ENCODE results near the gene RYR3. TPM values are rescaled to one million over a fixed set of nuclear protein-coding genes. Genes with fewer than 3 reads are reported as not detected.

RYR3 gene
- total and polyA plus RNA-seq, 10 of the 15 experiments (the other 5 are each of a cell fraction or from before 2014, with no cell fraction given): under 0.01 to 0.44 (median 0.16) TPM; not detected in 5

DNA sequence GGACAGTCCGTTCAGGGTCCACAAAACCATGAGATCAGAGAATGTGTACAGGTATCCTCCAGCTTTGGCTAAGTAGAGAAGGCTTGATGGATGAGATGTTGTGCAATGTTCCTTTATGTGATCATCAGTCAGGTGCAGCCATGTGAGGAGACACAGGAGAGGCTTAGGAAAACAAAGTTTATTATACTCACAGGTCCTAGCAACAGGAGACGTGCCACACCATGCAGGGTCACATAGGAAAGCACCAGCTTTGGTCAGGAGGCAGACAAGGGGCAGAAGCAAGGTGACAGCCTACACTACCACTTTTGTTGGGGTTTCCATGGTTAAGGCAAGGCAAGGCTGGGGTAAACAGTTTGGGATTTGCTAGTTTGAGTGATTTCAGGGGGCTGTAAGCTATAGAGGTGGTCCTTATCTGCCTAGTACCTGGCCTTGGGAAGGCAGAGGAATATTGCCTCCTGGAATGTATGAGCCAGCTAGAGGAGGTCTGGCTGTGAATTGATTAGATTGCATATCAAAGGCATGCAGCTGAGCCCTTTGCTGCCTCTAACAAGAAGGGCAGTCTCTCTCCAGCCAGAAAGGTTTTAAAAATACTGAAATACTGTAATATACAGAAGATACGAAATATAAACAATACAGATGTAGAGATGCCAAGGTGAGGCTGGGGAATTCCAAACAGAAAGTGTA is 248.6 kb downstream of the RYR3 start:
- ATAC-seq: no peak
- in situ Hi-C loops (cut with MboI): no loop called here
- no peaks in the 10 kb centered on the region for H3K4me1 ChIP-seq (ENCODE audit: control insufficient read depth, insufficient read depth, low read length)
- no peak for TF ChIP-seq SPI1 (IDR thresholded peaks at IDR 0.05; ENCODE audit: borderline replicate concordance, insufficient read depth, low read depth, low read length)
- TF ChIP-seq PML (IDR thresholded peaks at IDR 0.05; ENCODE audit: low read length): no peak
- no peak for TF ChIP-seq POLR2AphosphoS2 (IDR thresholded peaks at IDR 0.05; ENCODE audit: low read depth, low read length)
- no peak for TF ChIP-seq CHD4 (IDR thresholded peaks at IDR 0.05)
- TF ChIP-seq RAD21 (IDR thresholded peaks at IDR 0.05; ENCODE audit: insufficient read depth, low read depth, low read length): no peak
- TF ChIP-seq, protein P1, sequence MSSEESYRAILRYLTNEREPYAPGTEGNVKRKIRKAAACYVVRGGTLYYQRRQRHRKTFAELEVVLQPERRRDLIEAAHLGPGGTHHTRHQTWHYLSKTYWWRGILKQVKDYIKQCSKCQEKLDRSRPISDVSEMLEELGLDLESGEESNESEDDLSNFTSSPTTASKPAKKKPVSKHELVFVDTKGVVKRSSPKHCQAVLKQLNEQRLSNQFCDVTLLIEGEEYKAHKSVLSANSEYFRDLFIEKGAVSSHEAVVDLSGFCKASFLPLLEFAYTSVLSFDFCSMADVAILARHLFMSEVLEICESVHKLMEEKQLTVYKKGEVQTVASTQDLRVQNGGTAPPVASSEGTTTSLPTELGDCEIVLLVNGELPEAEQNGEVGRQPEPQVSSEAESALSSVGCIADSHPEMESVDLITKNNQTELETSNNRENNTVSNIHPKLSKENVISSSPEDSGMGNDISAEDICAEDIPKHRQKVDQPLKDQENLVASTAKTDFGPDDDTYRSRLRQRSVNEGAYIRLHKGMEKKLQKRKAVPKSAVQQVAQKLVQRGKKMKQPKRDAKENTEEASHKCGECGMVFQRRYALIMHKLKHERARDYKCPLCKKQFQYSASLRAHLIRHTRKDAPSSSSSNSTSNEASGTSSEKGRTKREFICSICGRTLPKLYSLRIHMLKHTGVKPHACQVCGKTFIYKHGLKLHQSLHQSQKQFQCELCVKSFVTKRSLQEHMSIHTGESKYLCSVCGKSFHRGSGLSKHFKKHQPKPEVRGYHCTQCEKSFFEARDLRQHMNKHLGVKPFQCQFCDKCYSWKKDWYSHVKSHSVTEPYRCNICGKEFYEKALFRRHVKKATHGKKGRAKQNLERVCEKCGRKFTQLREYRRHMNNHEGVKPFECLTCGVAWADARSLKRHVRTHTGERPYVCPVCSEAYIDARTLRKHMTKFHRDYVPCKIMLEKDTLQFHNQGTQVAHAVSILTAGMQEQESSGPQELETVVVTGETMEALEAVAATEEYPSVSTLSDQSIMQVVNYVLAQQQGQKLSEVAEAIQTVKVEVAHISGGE (CRISPR knock-in tag; IDR thresholded peaks at IDR 0.05): no peak
- no peak for TF ChIP-seq ASH2L (IDR thresholded peaks at IDR 0.05; ENCODE audit: borderline replicate concordance, low read depth)
- no peak for TF ChIP-seq SMAD5 (IDR thresholded peaks at IDR 0.05; ENCODE audit: low read depth)
- no peak for TF ChIP-seq CHD1 (IDR thresholded peaks at IDR 0.05; ENCODE audit: low read depth, low read length)
- TF ChIP-seq PAX8 (IDR thresholded peaks at IDR 0.05): no peak
- TF ChIP-seq CHD2 (IDR thresholded peaks at IDR 0.05; ENCODE audit: borderline replicate concordance, low read depth, low read length): no peak
- no peak for TF ChIP-seq BACH1 (IDR thresholded peaks at IDR 0.05; ENCODE audit: borderline replicate concordance)
- no peak for TF ChIP-seq CREB1 (IDR thresholded peaks at IDR 0.05; ENCODE audit: low read depth)
- TF ChIP-seq HDGF (IDR thresholded peaks at IDR 0.05): no peak
- TF ChIP-seq SMAD1 (IDR thresholded peaks at IDR 0.05; ENCODE audit: low read depth, partially characterized antibody): no peak
- no peak for TF ChIP-seq YY1 (IDR thresholded peaks at IDR 0.05; ENCODE audit: low read depth, low read length)
- TF ChIP-seq FOXK2 (IDR thresholded peaks at IDR 0.05): no peak
- SMC1A ChIA-PET (ENCODE audit: uncharacterized antibody, unreplicated experiment): interaction anchor here (1.1 kb wide), 1 partner anchor 11 kb away, joined by 3 read pairs; no protein-coding TSS in a partner anchor
- H3K79me2 ChIP-seq (ENCODE audit: control insufficient read depth, insufficient read depth, low read length): no peaks in the 10 kb centered on the region
- DNase-seq (ENCODE audit: low read depth, low spot score): no peak
- H3K27me3 ChIP-seq (replicated peaks in 1 of 2; ENCODE audit: control insufficient read depth in 2 of 2, insufficient read depth in 2 of 2, low read length in 1 of 2): no peaks in the 10 kb centered on the region
- POLR2A ChIA-PET: no interaction called here
- intact Hi-C loops (cut with micrococcal nuclease; ENCODE audit: unreplicated experiment): no loop called here
- no peaks in the 10 kb centered on the region for H3K9me3 ChIP-seq (replicated peaks; ENCODE audit: control insufficient read depth, insufficient read depth, low read length)
- RAD21 ChIA-PET (ENCODE audit: unreplicated experiment): no interaction called here
- no TSS peak for BruUV-seq (replicated peaks)
- no peak overlapping the region for H3K9ac ChIP-seq (ENCODE audit: control insufficient read depth, insufficient read depth, low read length)
- H3K4me2 ChIP-seq (ENCODE audit: control insufficient read depth, insufficient read depth): no peak overlapping the region
- no peak overlapping the region for H3K27ac ChIP-seq (ENCODE audit: control insufficient read depth, insufficient read depth)
- H3K36me3 ChIP-seq (ENCODE audit: control insufficient read depth in 2 of 2, insufficient read depth in 2 of 2, low read length in 1 of 2): no peaks in the 10 kb centered on the region
- no peaks in the 10 kb centered on the region for H4K20me1 ChIP-seq (ENCODE audit: control insufficient read depth, insufficient read depth)
- H2AFZ ChIP-seq (ENCODE audit: control insufficient read depth, low read depth, low read length): no peak overlapping the region
- CTCF ChIA-PET: no interaction called here
- H3K4me3 ChIP-seq: no peak overlapping the region
- FAIRE-seq: no peak
- 0% methylated on average over 3 of the region's 3 CpGs for WGBS (ENCODE audit: insufficient coverage, insufficient replicate concordance, low lambda C conversion rate, missing lambda C conversion rate)
